ENCODE measurements around the gene MIR17HG. TPM values are rescaled to one million over a fixed set of nuclear protein-coding genes. Genes with fewer than 3 reads are reported as not detected.

Gene MIR17HG
- total and polyA plus RNA-seq, 11 donors, result 0.22 to 2.4 (median 1.1) TPM

DNA sequence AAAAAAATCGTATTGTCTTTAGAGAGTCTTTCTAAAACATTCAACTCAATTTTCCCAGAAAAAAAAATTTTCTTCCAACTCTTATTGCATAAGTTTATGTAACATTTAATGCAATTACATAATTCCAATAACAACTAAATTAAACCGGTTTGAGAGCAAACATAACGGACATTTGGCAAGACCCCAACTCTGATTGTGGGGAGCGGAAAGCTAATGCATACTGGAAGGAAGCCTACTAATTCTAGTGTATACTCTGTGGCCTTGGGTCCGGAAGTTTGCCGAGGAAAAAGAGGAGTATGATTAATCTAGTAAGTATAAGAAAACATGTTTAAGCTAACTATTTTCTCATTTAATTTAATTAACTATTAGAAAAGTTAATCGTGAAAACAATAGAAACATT is 21.3 kb upstream of the MIR17HG start:
- 55 to 71% (median 62%) methylated on average over 7 of the region's 7 CpGs for WGBS, 4 donors
- no peaks in the 10 kb centered on the region for H3K4me1 ChIP-seq
- H3K9me3 ChIP-seq, result no peaks in the 10 kb centered on the region
- ATAC-seq (no peak), DNase-seq (no peak)
- TF ChIP-seq POLR2A (IDR thresholded peaks at IDR 0.05), result no peak
- TF ChIP-seq, protein P1, sequence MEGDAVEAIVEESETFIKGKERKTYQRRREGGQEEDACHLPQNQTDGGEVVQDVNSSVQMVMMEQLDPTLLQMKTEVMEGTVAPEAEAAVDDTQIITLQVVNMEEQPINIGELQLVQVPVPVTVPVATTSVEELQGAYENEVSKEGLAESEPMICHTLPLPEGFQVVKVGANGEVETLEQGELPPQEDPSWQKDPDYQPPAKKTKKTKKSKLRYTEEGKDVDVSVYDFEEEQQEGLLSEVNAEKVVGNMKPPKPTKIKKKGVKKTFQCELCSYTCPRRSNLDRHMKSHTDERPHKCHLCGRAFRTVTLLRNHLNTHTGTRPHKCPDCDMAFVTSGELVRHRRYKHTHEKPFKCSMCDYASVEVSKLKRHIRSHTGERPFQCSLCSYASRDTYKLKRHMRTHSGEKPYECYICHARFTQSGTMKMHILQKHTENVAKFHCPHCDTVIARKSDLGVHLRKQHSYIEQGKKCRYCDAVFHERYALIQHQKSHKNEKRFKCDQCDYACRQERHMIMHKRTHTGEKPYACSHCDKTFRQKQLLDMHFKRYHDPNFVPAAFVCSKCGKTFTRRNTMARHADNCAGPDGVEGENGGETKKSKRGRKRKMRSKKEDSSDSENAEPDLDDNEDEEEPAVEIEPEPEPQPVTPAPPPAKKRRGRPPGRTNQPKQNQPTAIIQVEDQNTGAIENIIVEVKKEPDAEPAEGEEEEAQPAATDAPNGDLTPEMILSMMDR (IDR thresholded peaks at IDR 0.05), result no peak
- H3K4me3 ChIP-seq, result no peak overlapping the region
- no peaks in the 10 kb centered on the region for H3K36me3 ChIP-seq
- intact Hi-C loops (cut with DNase I), result no loop called here
- no peak overlapping the region for H3K27ac ChIP-seq
- peaks cover 0 to 19% (median 0%) of the 10 kb centered on the region in 9 donors for H3K27me3 ChIP-seq

DNA sequence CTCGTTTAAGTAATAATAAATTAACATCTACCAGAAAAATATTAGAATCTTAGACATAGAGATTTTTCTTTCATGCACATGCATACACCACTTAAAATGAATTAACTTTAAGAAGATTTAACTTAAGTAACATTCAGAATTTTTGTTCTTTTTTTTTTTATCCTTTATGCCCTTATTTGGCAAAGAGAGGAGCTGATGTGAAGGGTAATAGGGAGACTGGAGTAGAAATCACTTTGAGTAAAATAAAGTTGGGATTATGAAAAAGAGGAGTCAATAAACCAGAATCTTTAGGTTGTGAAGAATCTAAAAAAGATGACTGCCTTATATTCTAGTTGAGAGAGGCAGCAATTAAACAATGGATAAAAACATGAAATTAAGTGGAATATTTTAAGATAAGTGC is 18.8 kb upstream of the MIR17HG start:
- DNase-seq (no peak), ATAC-seq (no peak)
- 79 to 93% (median 86%) methylated on average over 1 of the region's 1 CpG for WGBS, 4 donors
- intact Hi-C loops (cut with DNase I), result no loop called here
- no peak overlapping the region for H3K4me3 ChIP-seq
- H3K36me3 ChIP-seq, result no peaks in the 10 kb centered on the region
- no peaks in the 10 kb centered on the region for H3K4me1 ChIP-seq
- H3K27me3 ChIP-seq, result peaks cover 0 to 20% (median 0%) of the 10 kb centered on the region in 9 donors
- H3K27ac ChIP-seq, result no peak overlapping the region
- TF ChIP-seq, protein P1 (IDR thresholded peaks at IDR 0.05), result no peak
- TF ChIP-seq POLR2A (IDR thresholded peaks at IDR 0.05), result no peak
- H3K9me3 ChIP-seq, result no peaks in the 10 kb centered on the region

DNA sequence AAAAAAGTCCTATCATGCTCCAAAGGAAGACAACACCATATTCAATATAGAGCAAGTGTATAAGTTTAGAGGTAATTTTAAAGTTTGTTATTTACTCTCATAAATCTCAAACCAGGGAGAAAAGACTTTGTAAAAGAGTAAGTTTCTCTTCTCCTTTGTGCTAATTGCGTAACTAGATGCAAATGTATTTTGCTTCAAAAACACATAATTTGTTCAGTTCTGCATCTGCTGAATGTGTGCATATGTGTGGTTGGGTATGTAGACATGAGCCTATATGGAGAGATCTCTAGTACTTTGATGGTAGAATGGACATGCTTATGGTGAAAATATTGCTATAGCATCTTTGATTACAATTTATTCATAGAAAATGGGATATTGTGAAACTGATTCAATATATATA is 17.8 kb upstream of the MIR17HG start:
- no peaks in the 10 kb centered on the region for H3K4me1 ChIP-seq
- no peak for TF ChIP-seq POLR2A (IDR thresholded peaks at IDR 0.05)
- TF ChIP-seq, protein P1 (IDR thresholded peaks at IDR 0.05), result no peak
- WGBS, 4 donors, result 85 to 96% (median 94%) methylated on average over 1 of the region's 1 CpG
- no peak for ATAC-seq
- no peak overlapping the region for H3K4me3 ChIP-seq
- intact Hi-C loops (cut with DNase I), result no loop called here
- H3K9me3 ChIP-seq, result no peaks in the 10 kb centered on the region
- H3K27ac ChIP-seq, result no peak overlapping the region
- H3K27me3 ChIP-seq, result peaks cover 0 to 20% (median 0%) of the 10 kb centered on the region in 9 donors
- H3K36me3 ChIP-seq, result no peaks in the 10 kb centered on the region
- no peak for DNase-seq

DNA sequence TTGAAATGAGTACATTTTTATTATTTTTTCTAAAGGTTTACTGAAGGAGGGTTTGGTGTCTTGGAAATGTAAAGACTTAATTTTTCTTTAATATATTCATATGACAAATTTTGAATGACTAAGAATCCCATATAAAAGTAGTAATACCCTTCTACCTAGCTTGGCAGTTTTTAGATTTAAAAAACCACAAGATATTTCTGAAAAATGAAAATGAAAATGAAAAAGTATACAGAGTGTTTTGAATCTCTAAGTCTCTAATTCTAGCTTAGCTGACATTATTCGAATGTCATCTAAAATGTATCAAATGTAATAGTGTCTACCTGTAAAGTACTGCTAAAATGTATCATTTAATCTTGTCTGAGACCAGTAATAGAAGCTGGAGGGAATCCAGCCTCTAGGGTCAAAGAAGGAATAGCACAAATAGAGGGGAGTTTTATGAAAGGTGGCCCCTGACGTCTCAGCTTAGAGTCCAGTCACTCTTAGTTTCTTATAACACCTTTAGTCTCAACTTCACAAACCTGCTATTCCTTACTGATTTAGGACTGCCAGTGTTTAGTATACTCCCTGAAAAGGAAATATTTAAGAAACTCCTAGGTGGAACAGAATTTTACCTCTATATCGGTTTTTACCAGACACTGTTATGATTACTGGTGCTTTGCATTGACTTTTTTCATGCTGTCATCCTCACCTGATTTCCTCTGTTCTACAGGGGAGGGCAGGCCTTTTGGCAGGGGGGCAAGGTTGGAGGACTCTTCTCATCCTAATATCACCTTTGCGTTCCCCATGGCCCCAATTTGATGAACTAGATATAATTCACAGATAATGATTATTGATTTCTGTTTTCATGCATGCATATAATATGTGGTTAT is 16.2 kb upstream of the MIR17HG start:
- 76 to 86% (median 85%) methylated on average over 4 of the region's 4 CpGs for WGBS, 4 donors
- no peaks in the 10 kb centered on the region for H3K9me3 ChIP-seq
- no peak overlapping the region for H3K27ac ChIP-seq
- no peak for DNase-seq
- H3K27me3 ChIP-seq, result peaks cover 0 to 20% (median 0%) of the 10 kb centered on the region in 9 donors
- no peaks in the 10 kb centered on the region for H3K4me1 ChIP-seq
- intact Hi-C loops (cut with DNase I), result no loop called here
- no peaks in the 10 kb centered on the region for H3K36me3 ChIP-seq
- H3K4me3 ChIP-seq, result no peak overlapping the region
- TF ChIP-seq POLR2A (IDR thresholded peaks at IDR 0.05), result no peak
- TF ChIP-seq, protein P1 (IDR thresholded peaks at IDR 0.05), result no peak
- ATAC-seq, result no peak
